Duodenal mucosa (tissue), 2 donors: ENCODE measurements around the gene PTPRG.

Source experiments
- H3K27ac ChIP-seq: one replicate; pipeline ENCODE4 v1.7.0; 2013; ENCODE audit warnings: low read depth, low read length
- H3K27me3 ChIP-seq, 2 donors: one replicate each; pipeline ENCODE4 v1.7.0; 2013; ENCODE audit warnings: low read length in 2 of 2, control low read depth in 1 of 2; ENCODE audit not compliant: insufficient read depth in 2 of 2, control insufficient read depth in 1 of 2
- H3K36me3 ChIP-seq, 2 donors: one replicate each; pipeline ENCODE4 v1.7.0; 2013; ENCODE audit warnings: low read length in 2 of 2, control low read depth in 1 of 2; ENCODE audit not compliant: insufficient read depth in 2 of 2, control insufficient read depth in 1 of 2
- H3K4me1 ChIP-seq, 2 donors: one replicate each; pipeline ENCODE4 v1.7.0; 2013; ENCODE audit warnings: low read length in 2 of 2, control low read depth in 1 of 2; ENCODE audit not compliant: insufficient read depth in 2 of 2, control insufficient read depth in 1 of 2
- H3K4me3 ChIP-seq, 2 donors: one replicate each; pipeline ENCODE4 v1.7.0; 2013; ENCODE audit warnings: low read length in 2 of 2, low read depth in 1 of 2
- H3K9ac ChIP-seq, 2 donors: one replicate each; pipeline ENCODE4 v1.7.0; 2013; ENCODE audit warnings: low read length in 2 of 2, low read depth in 1 of 2
- H3K9me3 ChIP-seq, 2 donors: one replicate each; pipeline ENCODE4 v1.7.0; 2013; ENCODE audit warnings: low read length in 2 of 2, control low read depth in 1 of 2; ENCODE audit not compliant: control insufficient read depth in 1 of 2

PTPRG gene

DNA sequence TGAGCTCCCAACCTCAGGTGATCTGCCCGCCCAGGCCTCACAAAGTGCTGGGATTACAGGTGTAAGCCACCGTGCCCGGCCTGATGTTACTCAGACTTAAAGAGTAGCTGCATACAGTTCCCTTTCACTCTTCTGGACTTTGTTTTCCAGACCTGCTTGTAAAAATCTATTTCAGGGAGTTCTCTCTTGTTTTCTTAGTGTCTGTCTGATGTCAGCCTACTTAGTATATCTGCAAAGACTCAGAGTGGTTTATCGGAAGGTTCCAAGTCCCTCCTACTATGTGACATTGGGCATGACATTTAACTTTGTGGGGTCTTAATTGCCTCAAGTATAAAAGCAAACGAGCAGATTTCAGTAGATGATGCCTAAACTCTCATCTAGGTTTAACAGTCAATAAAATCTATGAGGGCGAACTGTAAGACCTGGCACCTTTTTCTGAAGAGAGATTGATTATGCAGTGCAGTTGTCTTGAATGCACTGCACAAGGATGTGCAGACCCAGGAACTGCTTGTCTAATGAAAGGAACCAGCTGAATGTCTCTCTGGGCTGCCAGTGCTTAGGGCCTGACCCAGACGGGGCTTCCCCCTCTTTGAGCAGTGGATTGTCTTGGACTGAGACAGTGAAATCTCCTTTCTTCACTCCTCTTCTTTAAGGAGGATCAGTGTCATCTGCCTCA is 301.4 kb downstream of the PTPRG start:
- Histone ChIP-seq H3K4me3 (no peak overlapping the region), H3K27ac (no peak overlapping the region), H3K27me3 (no peaks in the 10 kb centered on the region), H3K9ac (no peak overlapping the region), H3K36me3 (no peaks in the 10 kb centered on the region), H3K4me1 (no peaks in the 10 kb centered on the region), H3K9me3 (no peaks in the 10 kb centered on the region)

DNA sequence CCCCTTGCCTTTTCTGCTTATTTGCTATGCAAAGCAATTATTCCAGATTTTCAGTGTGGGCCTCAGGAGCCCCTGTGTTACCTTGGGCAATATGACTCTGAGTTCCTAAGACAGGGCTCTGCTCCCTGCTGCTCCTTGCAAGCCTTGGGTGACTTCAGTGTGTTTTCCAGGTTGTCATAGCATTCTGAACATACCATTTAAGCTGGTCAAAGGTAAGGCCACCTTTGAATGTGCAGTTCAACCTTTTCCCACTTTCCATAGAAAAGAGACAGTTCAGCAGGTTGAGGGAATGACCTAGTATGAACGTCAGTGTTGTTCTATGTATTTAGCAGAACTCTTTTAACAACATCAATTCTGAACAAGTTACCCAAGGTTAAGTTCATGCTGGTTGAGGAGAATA is 302.2 kb downstream of the PTPRG start:
- no peaks in the 10 kb centered on the region for H3K36me3 ChIP-seq
- H3K27ac ChIP-seq, result no peak overlapping the region
- H3K27me3 ChIP-seq, result no peaks in the 10 kb centered on the region
- H3K9me3 ChIP-seq, result no peaks in the 10 kb centered on the region
- H3K4me1 ChIP-seq, result no peaks in the 10 kb centered on the region
- H3K9ac ChIP-seq, result no peak overlapping the region
- H3K4me3 ChIP-seq, result no peak overlapping the region

DNA sequence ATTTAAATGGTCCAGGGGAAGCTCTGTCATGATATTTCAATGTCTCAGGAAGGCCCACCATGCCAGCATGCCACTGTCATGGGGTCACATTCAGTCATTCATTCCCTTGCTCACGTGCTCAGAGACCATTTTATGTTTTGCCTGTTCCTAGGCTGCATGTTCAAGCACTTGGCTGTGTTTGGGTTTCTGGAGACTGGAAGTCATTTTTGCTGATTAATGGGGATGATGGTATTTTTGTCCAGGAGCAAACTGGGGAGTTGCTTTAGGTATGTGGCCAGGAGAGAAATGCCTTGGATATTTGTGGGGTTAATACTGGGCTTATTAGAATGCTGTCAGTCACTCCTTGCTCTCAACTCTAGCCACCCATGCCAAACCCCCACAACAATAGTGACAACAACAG is 303.5 kb downstream of the PTPRG start:
- Histone ChIP-seq H3K27me3 (no peaks in the 10 kb centered on the region), H3K9ac (no peak overlapping the region), H3K4me3 (no peak overlapping the region), H3K36me3 (no peaks in the 10 kb centered on the region), H3K9me3 (no peaks in the 10 kb centered on the region), H3K27ac (no peak overlapping the region), H3K4me1 (no peaks in the 10 kb centered on the region)

DNA sequence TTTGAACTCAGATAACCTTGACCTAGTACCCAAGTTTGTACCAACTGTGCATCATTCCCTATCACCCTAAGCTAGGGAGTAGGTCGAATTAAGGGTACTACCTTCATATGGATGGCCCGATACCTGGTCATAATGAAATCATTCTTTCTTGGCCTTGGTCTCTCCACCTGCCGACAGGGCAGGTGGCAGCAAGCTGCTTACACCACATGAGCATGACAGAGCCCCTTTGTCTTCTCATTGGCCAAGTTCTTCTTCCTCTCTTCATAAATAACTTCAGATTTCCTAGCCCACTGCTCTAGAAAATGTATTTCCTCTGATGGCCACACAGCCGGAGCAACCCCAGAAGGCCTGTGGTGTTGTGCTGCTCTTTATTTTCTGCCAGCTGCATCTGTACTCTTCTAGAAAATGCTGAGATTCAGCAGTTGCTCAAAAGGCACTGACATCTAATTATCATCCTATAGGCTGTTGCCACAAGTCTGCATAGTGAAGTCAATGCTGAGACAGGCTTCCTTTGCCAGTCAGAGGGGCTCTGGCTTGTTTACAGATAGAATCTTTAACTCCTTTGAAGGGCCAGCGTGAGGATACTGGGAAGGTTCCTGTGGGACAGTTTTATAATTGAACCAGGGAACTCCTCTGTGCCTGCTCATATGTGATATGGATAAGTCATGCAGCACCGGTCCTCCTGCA is 304.2 kb downstream of the PTPRG start:
- Histone ChIP-seq H3K4me1 (no peaks in the 10 kb centered on the region), H3K27me3 (no peaks in the 10 kb centered on the region), H3K36me3 (no peaks in the 10 kb centered on the region), H3K4me3 (no peak overlapping the region), H3K9me3 (no peaks in the 10 kb centered on the region), H3K27ac (no peak overlapping the region), H3K9ac (no peak overlapping the region)

DNA sequence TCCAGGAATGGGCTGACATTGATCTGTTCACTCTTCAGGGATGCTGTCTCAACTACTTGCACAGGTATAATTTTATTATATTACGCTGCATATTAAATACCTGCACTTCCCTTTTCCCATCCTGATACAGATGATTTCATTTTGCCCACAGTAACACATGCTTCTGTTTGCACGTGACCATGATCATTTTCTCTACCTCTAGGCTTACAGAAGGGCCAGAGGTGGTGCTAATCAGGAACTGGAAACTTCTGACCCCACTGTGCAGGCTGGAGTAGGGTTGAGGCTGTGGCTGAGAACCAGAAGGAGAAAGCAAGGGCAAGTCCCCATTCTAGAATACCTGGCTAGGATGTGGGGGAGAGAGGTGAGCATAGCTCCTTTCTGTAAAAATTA is 304.8 kb downstream of the PTPRG start:
- Histone ChIP-seq H3K4me3 (no peak overlapping the region), H3K27ac (no peak overlapping the region), H3K27me3 (no peaks in the 10 kb centered on the region), H3K9me3 (no peaks in the 10 kb centered on the region), H3K36me3 (no peaks in the 10 kb centered on the region), H3K4me1 (no peaks in the 10 kb centered on the region), H3K9ac (no peak overlapping the region)

DNA sequence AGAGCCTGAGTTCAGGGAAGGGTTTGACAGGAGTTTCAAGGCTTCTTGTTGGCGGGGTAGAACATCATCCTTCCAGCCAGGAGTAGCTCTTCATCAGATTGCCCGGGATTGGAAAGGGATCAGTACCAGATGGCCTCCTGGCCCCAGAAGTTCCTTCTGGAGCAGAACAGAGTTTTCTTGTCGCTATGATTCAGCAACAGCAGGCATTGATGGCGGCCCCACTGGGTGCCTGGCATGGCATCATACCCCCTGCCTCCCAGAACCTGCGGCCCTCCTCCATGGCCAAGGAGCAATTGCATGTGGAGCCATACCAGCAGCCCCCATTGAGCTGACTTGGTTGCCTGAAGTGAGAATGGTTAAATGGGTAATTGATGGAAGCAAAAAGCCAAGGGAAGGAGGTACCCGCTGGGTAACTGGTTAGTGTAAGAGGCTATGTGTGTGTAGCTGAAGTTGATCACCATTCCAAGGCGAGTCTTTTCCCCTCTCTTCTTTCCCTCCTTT is 305.6 kb downstream of the PTPRG start:
- H3K4me1 ChIP-seq, result no peaks in the 10 kb centered on the region
- H3K9ac ChIP-seq, result no peak overlapping the region
- no peak overlapping the region for H3K4me3 ChIP-seq
- no peaks in the 10 kb centered on the region for H3K36me3 ChIP-seq
- H3K27ac ChIP-seq, result no peak overlapping the region
- H3K27me3 ChIP-seq, result no peaks in the 10 kb centered on the region
- H3K9me3 ChIP-seq, result no peaks in the 10 kb centered on the region

DNA sequence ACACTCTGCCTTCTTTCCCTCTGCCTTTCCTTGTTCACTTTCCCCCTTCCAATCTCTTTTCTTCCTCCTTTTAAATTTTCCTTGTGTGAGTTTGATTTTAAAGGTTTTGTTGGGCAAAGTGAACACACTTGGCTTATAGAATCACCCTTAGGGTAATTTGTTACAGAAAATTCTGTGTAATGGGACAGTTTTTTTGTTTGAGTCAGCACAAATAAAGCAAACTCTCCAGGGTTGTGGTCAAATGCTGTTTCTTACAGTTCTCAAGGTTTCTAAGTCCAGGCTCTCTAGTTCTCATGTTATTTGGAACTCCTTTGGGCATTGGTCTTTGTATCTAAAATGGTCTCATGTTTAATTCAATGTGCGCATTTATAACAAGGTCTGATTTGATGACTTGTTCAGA is 307.1 kb downstream of the PTPRG start:
- Histone ChIP-seq H3K27ac (no peak overlapping the region), H3K4me1 (no peaks in the 10 kb centered on the region), H3K27me3 (no peaks in the 10 kb centered on the region), H3K9me3 (no peaks in the 10 kb centered on the region), H3K36me3 (no peaks in the 10 kb centered on the region), H3K9ac (no peak overlapping the region), H3K4me3 (no peak overlapping the region)

DNA sequence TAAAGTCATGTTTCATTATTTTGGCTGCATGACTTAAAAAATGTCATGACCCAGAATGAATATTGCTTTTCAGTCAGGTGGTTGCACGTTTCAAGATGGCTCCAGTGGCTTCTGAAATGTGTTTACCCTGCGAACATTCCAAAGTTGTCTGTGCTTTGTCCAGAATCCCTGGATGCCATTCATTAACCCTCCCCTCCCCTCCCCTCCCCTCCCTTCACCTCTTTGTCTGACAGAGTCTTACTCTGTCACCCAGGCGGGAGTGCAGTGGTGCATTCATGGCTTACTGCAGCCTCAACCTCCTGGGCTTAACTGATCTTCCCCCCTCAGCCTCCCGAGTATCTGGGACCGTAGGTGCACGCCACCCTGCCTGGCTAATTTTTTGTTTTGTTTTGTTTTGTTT is 308.0 kb downstream of the PTPRG start:
- Histone ChIP-seq H3K9ac (no peak overlapping the region), H3K9me3 (no peaks in the 10 kb centered on the region), H3K4me1 (no peaks in the 10 kb centered on the region), H3K27me3 (no peaks in the 10 kb centered on the region), H3K4me3 (no peak overlapping the region), H3K27ac (no peak overlapping the region), H3K36me3 (no peaks in the 10 kb centered on the region)

DNA sequence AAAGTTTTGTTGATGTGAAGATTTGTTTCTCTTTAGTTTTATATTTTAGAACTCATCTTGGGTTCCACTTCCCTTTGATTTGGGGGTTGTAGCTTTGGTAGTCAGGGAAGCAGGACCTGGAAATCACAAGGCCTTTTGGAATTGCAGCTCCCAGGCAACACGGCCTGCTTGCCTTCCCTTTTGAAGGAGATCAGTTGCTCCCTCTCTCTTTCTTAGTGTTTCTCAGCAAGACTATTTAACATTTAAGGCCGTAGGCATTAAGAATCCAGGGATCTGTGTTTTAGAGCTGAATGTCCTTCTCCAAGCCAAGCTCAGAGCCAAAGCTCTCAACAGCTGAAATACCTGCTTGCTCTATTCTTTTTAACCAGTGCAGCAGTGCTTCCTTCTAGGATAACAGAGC is 310.3 kb downstream of the PTPRG start:
- H3K4me1 ChIP-seq, result no peaks in the 10 kb centered on the region
- no peak overlapping the region for H3K27ac ChIP-seq
- H3K9ac ChIP-seq, result no peak overlapping the region
- H3K9me3 ChIP-seq, result no peaks in the 10 kb centered on the region
- H3K36me3 ChIP-seq, result no peaks in the 10 kb centered on the region
- H3K4me3 ChIP-seq, result no peak overlapping the region
- H3K27me3 ChIP-seq, result no peaks in the 10 kb centered on the region

DNA sequence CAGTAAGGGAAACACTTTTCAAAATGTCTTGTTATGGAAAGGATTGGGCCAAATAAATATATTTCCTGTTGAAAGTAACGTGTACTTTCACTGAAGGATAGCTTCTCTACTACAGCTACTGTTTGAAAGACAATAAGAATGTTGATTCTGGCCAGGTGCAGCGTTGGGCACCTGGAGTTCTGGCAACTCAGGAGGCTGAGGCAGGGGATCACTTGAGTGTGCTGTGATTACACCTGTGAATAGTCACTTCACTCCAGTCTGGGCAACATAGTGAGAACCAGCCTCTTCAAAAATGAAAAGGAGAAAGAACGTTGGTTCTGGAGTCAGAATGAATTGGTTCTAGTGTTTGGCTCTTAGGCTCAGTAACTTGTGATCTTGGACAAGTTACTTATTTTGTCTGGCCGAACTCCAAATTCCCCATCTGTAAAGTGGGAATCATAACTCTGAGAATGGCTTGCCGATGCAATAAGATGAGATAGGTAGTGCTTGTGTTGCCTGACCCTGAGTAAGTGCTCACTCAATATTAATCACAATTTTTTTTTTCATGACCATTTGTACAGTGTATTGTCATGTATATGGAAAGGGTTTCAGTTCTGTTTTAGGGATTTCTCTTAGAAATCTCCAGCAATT is 310.8 kb downstream of the PTPRG start:
- H3K27me3 ChIP-seq, result no peaks in the 10 kb centered on the region
- H3K27ac ChIP-seq, result no peak overlapping the region
- no peak overlapping the region for H3K9ac ChIP-seq
- H3K4me1 ChIP-seq, result peaks cover 0 to 4% of the 10 kb centered on the region in 2 donors
- H3K36me3 ChIP-seq, result no peaks in the 10 kb centered on the region
- H3K9me3 ChIP-seq, result no peaks in the 10 kb centered on the region
- H3K4me3 ChIP-seq, result no peak overlapping the region
